CD4-positive, alpha-beta T cell (primary cell): ENCODE results near the gene ELP5. TPM values are rescaled to one million over a fixed set of nuclear protein-coding genes. Genes with fewer than 3 reads are reported as not detected.

ENCODE experiments used
- ATAC-seq: fragments of 200-7000 bp; cut with Tn5 transposase; one replicate; pipeline ENCODE4 v1.10.0; 2022; ENCODE audit warnings: mild to moderate bottlenecking; ENCODE audit not compliant: poor library complexity
- CTCF ChIA-PET: fragments of 350-600 bp; sonication (Branson Sonifier 250); formaldehyde crosslinking; loops from one replicate; lab custom pipeline; 2021; ENCODE audit warnings: antibody characterized with exemption, inconsistent platforms; lab: Charles Lee
- POLR2A ChIA-PET: fragments of 350-600 bp; sonication (Branson Sonifier 250); formaldehyde crosslinking; loops from one replicate; lab custom pipeline; 2021; ENCODE audit warnings: antibody characterized with exemption, inconsistent platforms; lab: Charles Lee
- DNase-seq, 14 experiments: peaks; one replicate each; pipeline ENCODE4 v3.0.0-alpha.2; 2013 to 2020; ENCODE audit warnings: mixed read lengths in 2 of 14
- H3K27ac ChIP-seq, 2 donors: one replicate each; pipeline versions ENCODE4 v1.5.1 to v1.7.0; 2013; ENCODE audit warnings: low read length in 2 of 2, low read depth in 1 of 2, mild to moderate bottlenecking in 1 of 2
- H3K27me3 ChIP-seq, 2 experiments: 1 replicate in 1 of 2; 2 replicates in 1 of 2; pipeline versions ENCODE4 v1.6.1 to v1.7.0; 2013; ENCODE audit warnings: low read length in 2 of 2, control low read depth in 1 of 2, mild to moderate bottlenecking in 1 of 2, moderate library complexity in 1 of 2; ENCODE audit not compliant: insufficient read depth in 2 of 2, control insufficient read depth in 1 of 2
- H3K36me3 ChIP-seq: one replicate; pipeline ENCODE4 v1.6.1; 2013; ENCODE audit warnings: low read length, control low read depth; ENCODE audit not compliant: insufficient read depth
- H3K4me1 ChIP-seq: one replicate; pipeline ENCODE4 v1.6.1; 2013; ENCODE audit warnings: low read length, control low read depth; ENCODE audit not compliant: insufficient read depth
- H3K4me3 ChIP-seq: one replicate; pipeline ENCODE4 v1.5.1; 2013; ENCODE audit warnings: mild to moderate bottlenecking, low read length, moderate library complexity
- H3K9me3 ChIP-seq, 2 experiments: 1 replicate in 1 of 2; 2 replicates in 1 of 2; pipeline versions ENCODE4 v1.6.1 to v1.7.0; 2013; ENCODE audit warnings: low read length in 2 of 2, mild to moderate bottlenecking in 2 of 2, control low read depth in 1 of 2, moderate library complexity in 1 of 2; ENCODE audit not compliant: control insufficient read depth in 1 of 2, insufficient read depth in 1 of 2
- H3K27ac Mint-ChIP-seq: one replicate; pipeline ENCODE4 v1.8.0; 2020; ENCODE audit warnings: mixed read lengths
- H3K27me3 Mint-ChIP-seq: one replicate; pipeline ENCODE4 v1.8.0; 2021; ENCODE audit warnings: mixed read lengths
- H3K36me3 Mint-ChIP-seq: one replicate; pipeline ENCODE4 v1.8.0; 2021; ENCODE audit warnings: low read depth, mixed read lengths
- H3K4me1 Mint-ChIP-seq: one replicate; pipeline ENCODE4 v1.8.0; 2021; ENCODE audit warnings: low read depth, mixed read lengths
- H3K4me3 Mint-ChIP-seq: one replicate; pipeline ENCODE4 v1.8.0; 2020; ENCODE audit warnings: mild to moderate bottlenecking, mixed read lengths
- H3K9me3 Mint-ChIP-seq: one replicate; pipeline ENCODE4 v1.8.0; 2020; ENCODE audit warnings: mixed read lengths
- CTCF ChIP-seq: fragments of 200-600 bp; IDR thresholded peaks from one replicate; pipeline ENCODE4 v1.8.0; 2022; ENCODE audit warnings: antibody characterized with exemption, mild to moderate bottlenecking
- intact Hi-C, 2 experiments: fragments of 100-400 bp; cut with DNase I in 1 of 2; cut with micrococcal nuclease in 1 of 2; formaldehyde crosslinking; loops; one replicate each; pipeline versions ENCODE4 v1.15.1 to v1.9.0; 2023 to 2025; cut with DNase I, micrococcal nuclease
- total RNA-seq, 174 experiments: library from RNA in 2 of 174; stranded (reverse) in 2 of 174; gene quantifications; one replicate each; pipeline ENCODE4 v1.2.3 and lab custom pipeline; 2021 to 2026

Gene ELP5
- total RNA-seq, 2 experiments from 2014 or later: 20.1 to 21.3 TPM

- Mint-ChIP-seq H3K27ac (peak overlapping the region; percentile 59), H3K27me3 (peaks cover 11% of the 10 kb centered on the region), H3K4me1 (peaks cover 28% of the 10 kb centered on the region), H3K9me3 (no peaks in the 10 kb centered on the region), H3K4me3 (peak overlapping the region; percentile 76), H3K36me3 (peaks cover 23% of the 10 kb centered on the region)
- H3K4me3 ChIP-seq: peak overlapping the region; percentile 50
- H3K27ac ChIP-seq: peak overlapping the region in 1 of 2 donors; percentile 21
- POLR2A ChIA-PET: interaction anchor here (1.0 to 1.1 kb wide), 4 partner anchors 19 to 75 kb away, joined by 3 to 5 read pairs (median 4); partner anchors contain the start of genes ACAP1 and GABARAP
- peaks cover 25% of the 10 kb centered on the region for H3K36me3 ChIP-seq
- DNase-seq (peak in 6 of 14 experiments; percentile 14 to 59 (median 48)), ATAC-seq (peak; percentile 51)
- H3K27me3 ChIP-seq: peaks cover 12 to 13% of the 10 kb centered on the region in 2 experiments
- CTCF ChIA-PET: no interaction called here
- intact Hi-C loops: no loop called here
- peaks cover 0 to 7% of the 10 kb centered on the region in 2 experiments for H3K9me3 ChIP-seq
- H3K4me1 ChIP-seq: peaks cover 35% of the 10 kb centered on the region
- TF ChIP-seq CTCF: no peak
Observed at GRCh38 chr17:7261379-7262191, 9.6 kb downstream of the ELP5 start.

DNA sequence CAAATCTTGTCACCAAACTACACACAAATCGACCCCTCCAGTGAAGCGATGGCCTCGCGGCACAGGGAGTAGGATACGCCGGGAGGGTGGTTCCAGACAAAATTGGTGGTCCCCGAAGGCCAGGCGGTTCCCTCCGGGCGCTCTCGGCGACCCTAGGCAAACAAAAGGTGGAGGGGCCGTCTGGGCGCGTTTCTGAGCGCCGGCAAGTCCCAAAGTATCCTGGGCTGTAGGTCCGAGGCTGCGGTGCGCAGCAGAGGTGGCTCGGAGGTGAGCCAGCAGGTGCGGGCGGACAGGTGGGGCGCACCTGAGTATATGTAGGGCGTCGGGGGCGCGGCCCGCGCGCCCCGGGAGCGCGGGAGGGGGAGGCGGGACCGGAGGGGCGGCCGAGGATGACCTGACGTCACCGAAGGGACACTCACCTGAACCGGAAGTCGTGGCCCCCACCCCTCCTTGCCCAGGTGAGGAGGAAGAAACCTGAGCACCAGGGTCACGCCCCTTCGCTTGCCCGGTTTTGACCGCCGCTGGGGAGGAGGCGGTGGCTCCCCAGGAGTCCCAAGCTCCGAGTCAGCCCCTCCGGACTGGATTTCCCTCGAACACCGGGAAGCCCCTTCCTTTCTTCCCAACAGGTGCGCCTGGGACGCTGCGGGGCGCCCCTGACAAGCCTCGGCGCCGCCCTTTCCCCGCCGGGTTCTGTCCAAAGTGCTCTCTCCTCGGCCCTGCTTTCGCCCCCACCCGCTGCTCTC is 10.3 kb downstream of the ELP5 start, which contains the start of gene CLDN7:
Gene CLDN7 (minus strand): TSS at position 287 of the 743 bp plus-strand sequence. CDS start 435 bp downstream, outside the sequence.
- Mint-ChIP-seq H3K4me3 (peak within 1 kb of the TSS; percentile 84), H3K9me3 (no peaks in the 10 kb centered on the region), H3K27me3 (peaks cover 15% of the 10 kb centered on the region), H3K27ac (peak within 1 kb of the TSS; percentile 59), H3K4me1 (peaks cover 28% of the 10 kb centered on the region), H3K36me3 (peaks cover 15% of the 10 kb centered on the region)
- Histone ChIP-seq H3K9me3 (peaks cover 0 to 7% of the 10 kb centered on the region in 2 experiments), H3K4me1 (peaks cover 35% of the 10 kb centered on the region), H3K4me3 (peak within 1 kb of the TSS; percentile 50), H3K27me3 (peaks cover 12 to 13% of the 10 kb centered on the region in 2 experiments), H3K27ac (peak within 1 kb of the TSS in 1 of 2 donors; percentile 21), H3K36me3 (peaks cover 18% of the 10 kb centered on the region)
- TF ChIP-seq CTCF: no peak
- intact Hi-C loops: no loop called here
- ChIA-PET CTCF (no interaction called here), POLR2A (interaction anchor here (1.0 to 1.1 kb wide), 4 partner anchors 20 to 74 kb away, joined by 3 to 5 read pairs (median 4); partner anchors contain the start of genes ACAP1 and GABARAP)
- ATAC-seq (peak; percentile 11), DNase-seq (peak in 2 of 14 experiments; percentile 30 to 51)
